B cell (primary cell): ENCODE results near the gene KNSTRN. TPM values are rescaled to one million over a fixed set of nuclear protein-coding genes. Genes with fewer than 3 reads are reported as not detected.
A peak's percentile ranks its signal among the peaks of the same experiment; 100 is the strongest.

Experiments used
- ATAC-seq: fragments of 200-7000 bp; cut with Tn5 transposase; one replicate; pipeline ENCODE4 v1.10.0; 2021; ENCODE audit warnings: low read depth, mild to moderate bottlenecking, moderate number of reproducible peaks, moderate library complexity
- CTCF ChIA-PET: fragments of 350-600 bp; sonication (Branson Sonifier 250); formaldehyde crosslinking; loops from one replicate; lab custom pipeline; 2021; ENCODE audit warnings: antibody characterized with exemption, inconsistent platforms; lab: Charles Lee
- POLR2A ChIA-PET: fragments of 350-600 bp; sonication (Branson Sonifier 250); formaldehyde crosslinking; loops from one replicate; lab custom pipeline; 2021; ENCODE audit warnings: antibody characterized with exemption; lab: Charles Lee
- DNase-seq: peaks from one replicate; pipeline ENCODE4 v3.0.0; 2013
- H2AFZ ChIP-seq: 2 replicates; pipeline ENCODE4 v1.6.1; 2012; ENCODE audit warnings: mild to moderate bottlenecking, low read depth, low read length; ENCODE audit not compliant: insufficient read depth, poor library complexity, severe bottlenecking
- H3K27ac ChIP-seq, 2 donors: 1 replicate in 1 of 2; 2 replicates in 1 of 2; pipeline ENCODE4 v1.5.1; 2012 to 2013; ENCODE audit warnings: low read length in 2 of 2, mild to moderate bottlenecking in 2 of 2, moderate library complexity in 1 of 2
- H3K27me3 ChIP-seq, 4 experiments: fragments of 200-600 bp in 1 of 4; sonication (generic) in 1 of 4; replicated peaks in 1 of 4; 1 replicate in 2 of 4; 2 replicates in 2 of 4; pipeline versions ENCODE4 v1.6.1 to v1.7.0; 2013 to 2016; ENCODE audit warnings: low read length in 3 of 4, mild to moderate bottlenecking in 2 of 4, mixed read lengths in 1 of 4, moderate library complexity in 1 of 4; ENCODE audit not compliant: insufficient read depth in 4 of 4, control insufficient read depth in 3 of 4; ENCODE audit errors: control extremely low read depth in 1 of 4
- H3K36me3 ChIP-seq, 2 experiments: replicated peaks in 1 of 2; 1 replicate in 1 of 2; 2 replicates in 1 of 2; pipeline versions ENCODE4 v1.6.1 to v1.7.1; 2013; ENCODE audit warnings: low read length in 1 of 2; ENCODE audit not compliant: insufficient read depth in 2 of 2, control insufficient read depth in 1 of 2; ENCODE audit errors: control extremely low read depth in 1 of 2, extremely low read depth in 1 of 2
- H3K4me1 ChIP-seq, 2 donors: fragments of 200-600 bp in 1 of 2; sonication (generic) in 1 of 2; 1 replicate in 1 of 2; 2 replicates in 1 of 2; pipeline versions ENCODE4 v1.5.1 to v1.6.1; 2013 to 2017; ENCODE audit warnings: low read length in 2 of 2; ENCODE audit not compliant: control insufficient read depth in 2 of 2, insufficient read depth in 2 of 2
- H3K4me2 ChIP-seq: replicated peaks from 2 replicates; pipeline ENCODE3; 2012; ENCODE audit warnings: mild to moderate bottlenecking, low read depth, low read length; ENCODE audit not compliant: poor library complexity, severe bottlenecking
- H3K4me3 ChIP-seq, 5 experiments: fragments of 200-600 bp in 1 of 5; sonication (generic) in 1 of 5; 1 replicate in 3 of 5; 2 replicates in 2 of 5; pipeline versions ENCODE4 v1.5.1 to v1.7.0; 2011 to 2016; ENCODE audit warnings: low read length in 4 of 5, mild to moderate bottlenecking in 4 of 5, low read depth in 2 of 5, control low read depth in 1 of 5, moderate library complexity in 1 of 5; ENCODE audit not compliant: insufficient read depth in 1 of 5; ENCODE audit errors: control extremely low read depth in 1 of 5, extremely low read depth in 1 of 5
- H3K79me2 ChIP-seq: fragments of 200-600 bp; sonication (generic); one replicate; pipeline ENCODE4 v1.6.0; 2016; ENCODE audit warnings: low read length; ENCODE audit not compliant: control insufficient read depth, insufficient read depth
- H3K9ac ChIP-seq: fragments of 200-600 bp; sonication (generic); 2 replicates; pipeline ENCODE4 v1.6.1; 2017; ENCODE audit warnings: mild to moderate bottlenecking, low read length, moderate library complexity
- H3K9me3 ChIP-seq, 3 donors: one replicate each; pipeline versions ENCODE4 v1.6.1 to v1.7.1; 2013; ENCODE audit warnings: low read length in 2 of 3; ENCODE audit not compliant: control insufficient read depth in 2 of 3, insufficient read depth in 1 of 3; ENCODE audit errors: control extremely low read depth in 1 of 3
- H4K20me1 ChIP-seq: 2 replicates; pipeline ENCODE4 v1.6.0; 2012; ENCODE audit warnings: mild to moderate bottlenecking, low read length; ENCODE audit not compliant: insufficient read depth, control insufficient read depth, poor library complexity, severe bottlenecking
- H3K27ac Mint-ChIP-seq: one replicate; pipeline ENCODE4 v1.8.0; 2021; ENCODE audit warnings: mixed read lengths
- H3K27me3 Mint-ChIP-seq: one replicate; pipeline ENCODE4 v1.8.0; 2021; ENCODE audit warnings: mixed read lengths
- H3K4me1 Mint-ChIP-seq: one replicate; pipeline ENCODE4 v1.8.0; 2021; ENCODE audit warnings: mixed read lengths
- H3K4me3 Mint-ChIP-seq: one replicate; pipeline ENCODE4 v1.8.0; 2021; ENCODE audit warnings: mixed read lengths
- H3K9me3 Mint-ChIP-seq: one replicate; pipeline ENCODE4 v1.8.0; 2022; ENCODE audit warnings: mixed read lengths; ENCODE audit not compliant: insufficient read depth
- EZH2 ChIP-seq: IDR thresholded peaks from 2 replicates; pipeline ENCODE4 v1.6.1; 2012; ENCODE audit warnings: borderline replicate concordance, low read depth, mild to moderate bottlenecking, moderate library complexity, low read length; ENCODE audit not compliant: insufficient read depth, poor library complexity, severe bottlenecking
- WGBS: methylation state at CpG from one replicate; pipeline ENCODE4 v1.1.5; 2013; ENCODE audit warnings: missing lambda C conversion rate; ENCODE audit not compliant: insufficient coverage; 5-methylcytosine and 5-hydroxymethylcytosine counted together
- intact Hi-C: fragments of 100-400 bp; cut with micrococcal nuclease; formaldehyde crosslinking; loops from one replicate; pipeline ENCODE4 v1.10.0; 2022
- polyA plus RNA-seq: library from polyadenylated mRNA; depleted of rRNA; stranded (reverse); fragments of >200 nt; gene quantifications from 2 replicates; pipeline ENCODE4 v1.2.3, GENCODE V29; 2012
- total RNA-seq, 2 donors: library from RNA; stranded (reverse); fragments of 120-200 nt in 1 of 2; gene quantifications; 1 replicate in 1 of 2; 2 replicates in 1 of 2; pipeline versions ENCODE4 v1.2.3 to v1.2.4, GENCODE V29; 2013 to 2022
- TF ChIP-seq, protein P1 (sequence below): fragments of 200-600 bp; IDR thresholded peaks from one replicate; pipeline ENCODE4 v1.8.0; 2022; ENCODE audit warnings: antibody characterized with exemption, mild to moderate bottlenecking

KNSTRN gene
- total and polyA plus RNA-seq, 2 donors (not counting 1 experiment from before 2014, with no cell fraction given) = 4.0 to 14.0 TPM

GRCh38 chr15:40333922-40334492 is 48.5 kb upstream of the KNSTRN start:
- Histone ChIP-seq H3K4me3 (no peak overlapping the region), H3K4me1 (peaks cover 21 to 31% of the 10 kb centered on the region in 2 donors), H3K27ac (no peak overlapping the region), H3K36me3 (no peaks in the 10 kb centered on the region), H2AFZ (peak overlapping the region; percentile 56), H3K4me2 (peak overlapping the region; percentile 51), H3K9ac (peak overlapping the region; percentile 1), H3K79me2 (no peaks in the 10 kb centered on the region), H3K9me3 (no peaks in the 10 kb centered on the region), H4K20me1 (no peaks in the 10 kb centered on the region), H3K27me3 (peaks cover 0 to 12% (median 0%) of the 10 kb centered on the region in 4 experiments)
- Mint-ChIP-seq H3K4me1 (peaks cover 28% of the 10 kb centered on the region), H3K27me3 (peaks cover 4% of the 10 kb centered on the region), H3K9me3 (no peaks in the 10 kb centered on the region), H3K27ac (no peak overlapping the region), H3K4me3 (peak overlapping the region; percentile 6)
- ATAC-seq = peak; percentile 22
- no peak for TF ChIP-seq EZH2
- TF ChIP-seq, protein P1, sequence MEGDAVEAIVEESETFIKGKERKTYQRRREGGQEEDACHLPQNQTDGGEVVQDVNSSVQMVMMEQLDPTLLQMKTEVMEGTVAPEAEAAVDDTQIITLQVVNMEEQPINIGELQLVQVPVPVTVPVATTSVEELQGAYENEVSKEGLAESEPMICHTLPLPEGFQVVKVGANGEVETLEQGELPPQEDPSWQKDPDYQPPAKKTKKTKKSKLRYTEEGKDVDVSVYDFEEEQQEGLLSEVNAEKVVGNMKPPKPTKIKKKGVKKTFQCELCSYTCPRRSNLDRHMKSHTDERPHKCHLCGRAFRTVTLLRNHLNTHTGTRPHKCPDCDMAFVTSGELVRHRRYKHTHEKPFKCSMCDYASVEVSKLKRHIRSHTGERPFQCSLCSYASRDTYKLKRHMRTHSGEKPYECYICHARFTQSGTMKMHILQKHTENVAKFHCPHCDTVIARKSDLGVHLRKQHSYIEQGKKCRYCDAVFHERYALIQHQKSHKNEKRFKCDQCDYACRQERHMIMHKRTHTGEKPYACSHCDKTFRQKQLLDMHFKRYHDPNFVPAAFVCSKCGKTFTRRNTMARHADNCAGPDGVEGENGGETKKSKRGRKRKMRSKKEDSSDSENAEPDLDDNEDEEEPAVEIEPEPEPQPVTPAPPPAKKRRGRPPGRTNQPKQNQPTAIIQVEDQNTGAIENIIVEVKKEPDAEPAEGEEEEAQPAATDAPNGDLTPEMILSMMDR = no peak
- intact Hi-C loops = no loop called here
- CTCF ChIA-PET = interaction anchor here (1.1 to 12.2 kb wide), 6 partner anchors 7 to 58 kb away, joined by 3 to 382 read pairs (median 72); partner anchors contain the start of genes INAFM2 and PLCB2
- DNase-seq = peak; percentile 48
- POLR2A ChIA-PET = interaction anchor here (1.2 to 1.7 kb wide), 2 partner anchors 26 to 54 kb away, joined by 3 to 6 read pairs; partner anchors contain the start of gene PLCB2
- WGBS = 5% methylated on average over 10 of the region's 12 CpGs

GRCh38 chr15:40334541-40334940 is 48.0 kb upstream of the KNSTRN start:
- intact Hi-C loops = no loop called here
- POLR2A ChIA-PET = interaction anchor here (1.2 to 1.7 kb wide), 2 partner anchors 26 to 55 kb away, joined by 3 to 6 read pairs; partner anchors contain the start of gene PLCB2
- no peak overlapping the region for H3K27ac Mint-ChIP-seq

More at GRCh38 chr15:40334541-40334940, 48.0 kb upstream of the KNSTRN start:
- H3K9me3 ChIP-seq = no peaks in the 10 kb centered on the region
- no peak overlapping the region for H3K4me3 ChIP-seq
- peak overlapping the region; percentile 51 for H3K4me2 ChIP-seq
- peaks cover 0 to 12% (median 0%) of the 10 kb centered on the region in 4 experiments for H3K27me3 ChIP-seq
- H3K9ac ChIP-seq = peak overlapping the region; percentile 1
- H3K36me3 ChIP-seq = no peaks in the 10 kb centered on the region
- ATAC-seq (no peak), DNase-seq (no peak)
- H3K79me2 ChIP-seq = no peaks in the 10 kb centered on the region
- Mint-ChIP-seq H3K27me3 (peaks cover 4% of the 10 kb centered on the region), H3K9me3 (no peaks in the 10 kb centered on the region), H3K4me3 (no peak overlapping the region), H3K4me1 (peaks cover 28% of the 10 kb centered on the region)
- no peak for TF ChIP-seq EZH2
- TF ChIP-seq, protein P1 = no peak
- no peak overlapping the region for H3K27ac ChIP-seq
- peak overlapping the region; percentile 56 for H2AFZ ChIP-seq
- CTCF ChIA-PET = interaction anchor here (1.1 to 12.2 kb wide), 6 partner anchors 7 to 58 kb away, joined by 3 to 382 read pairs (median 72); partner anchors contain the start of genes INAFM2 and PLCB2
- no peaks in the 10 kb centered on the region for H4K20me1 ChIP-seq
- peaks cover 21 to 31% of the 10 kb centered on the region in 2 donors for H3K4me1 ChIP-seq
- 64% methylated on average over 2 of the region's 3 CpGs for WGBS
